C4-2B (cell line): ENCODE results near the gene IL36A.

ENCODE experiments used
- H3K27ac ChIP-seq: fragments of 450-650 bp; 2 replicates; pipeline ENCODE4 v1.5.1; 2017
- CTCF ChIP-seq: fragments of 450-650 bp; conservative IDR thresholded peaks from 2 replicates; pipeline ENCODE4 v1.5.1; 2017; ENCODE audit warnings: mild to moderate bottlenecking
- ZFX ChIP-seq: fragments of 450-650 bp; IDR thresholded peaks from 2 replicates; pipeline ENCODE4 v1.6.1; 2017

The IL36A gene

DNA sequence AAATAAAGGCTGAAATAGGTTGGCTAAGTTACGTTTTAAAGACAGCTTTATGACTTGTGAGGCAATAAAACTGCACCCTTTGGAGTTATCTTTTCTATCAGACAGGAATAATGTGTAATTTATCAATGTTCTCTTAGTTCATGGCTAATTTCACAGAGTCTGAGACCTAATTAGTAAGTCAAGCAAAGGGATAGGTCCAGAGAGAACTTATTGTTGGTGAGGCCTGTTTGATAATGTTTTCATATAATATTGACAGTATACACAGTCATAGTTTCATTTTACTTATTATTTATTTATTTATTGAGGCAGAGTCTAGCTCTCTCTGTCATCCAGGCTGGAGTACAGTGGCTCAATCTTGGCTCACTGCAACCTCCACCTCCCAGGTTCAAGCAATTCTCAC lies 51.9 kb downstream of the IL36A start:
- no peak for TF ChIP-seq CTCF
- TF ChIP-seq ZFX = no peak
- H3K27ac ChIP-seq = no peak overlapping the region
